ENCODE results near the gene PRSS50.
A peak's percentile ranks its signal among the peaks of the same experiment; 100 is the strongest.
"Not testable (repeated sequence)": the region's sequence is repeated elsewhere in the genome, so short reads cannot be mapped to it uniquely, and the experiment has no call there.

Gene PRSS50

GRCh38 chr3:46706771-46707582 lies 10.7 kb downstream of the PRSS50 start:
- DNase-seq, result no peak

GRCh38 chr3:46705751-46706552 lies 11.7 kb downstream of the PRSS50 start:
- DNase-seq, result no peak

GRCh38 chr3:46705022-46705530 lies 12.6 kb downstream of the PRSS50 start:
- DNase-seq, result peak; percentile 3 to 21

GRCh38 chr3:46704346-46704745 lies 13.3 kb downstream of the PRSS50 start:
- DNase-seq, result not testable (repeated sequence)

- DNase-seq, result no peak
Measured at GRCh38 chr3:46703013-46703520, 14.6 kb downstream of the PRSS50 start.

GRCh38 chr3:46702246-46703012 lies 15.2 kb downstream of the PRSS50 start:
- DNase-seq, result no peak

GRCh38 chr3:46701181-46701939 lies 16.3 kb downstream of the PRSS50 start, which contains the start of gene TMIE:
Gene TMIE, plus strand, starts transcription at chr3:46701392. Its CDS starts 96 bp downstream, at chr3:46701488.
- DNase-seq, result no peak

GRCh38 chr3:46700772-46701171 lies 16.9 kb downstream of the PRSS50 start:
- no peak for DNase-seq

GRCh38 chr3:46699676-46700523 lies 17.8 kb downstream of the PRSS50 start:
- DNase-seq, result no peak

GRCh38 chr3:46695962-46696894 lies 21.4 kb downstream of the PRSS50 start:
- DNase-seq, result no peak

- DNase-seq, result no peak
Measured at GRCh38 chr3:46695177-46695961, 22.3 kb downstream of the PRSS50 start.

- DNase-seq, result no peak
Measured at GRCh38 chr3:46694520-46694919, 23.1 kb downstream of the PRSS50 start.

GRCh38 chr3:46693892-46694226 lies 23.8 kb downstream of the PRSS50 start:
- no peak for DNase-seq

- DNase-seq, result peak; percentile 16 to 33
Measured at GRCh38 chr3:46693038-46693891, 24.4 kb downstream of the PRSS50 start, which contains the start of gene ALS2CL. Gene ALS2CL, minus strand, starts transcription at chr3:46693679. Its CDS starts 4,239 bp downstream, at chr3:46689440.

GRCh38 chr3:46692566-46692990 lies 25.1 kb downstream of the PRSS50 start:
- no peak for DNase-seq

- DNase-seq, result no peak
Measured at GRCh38 chr3:46690798-46691197, 26.9 kb downstream of the PRSS50 start.

- DNase-seq, result no peak
Measured at GRCh38 chr3:46685446-46685845, 32.2 kb downstream of the PRSS50 start.

- no peak for DNase-seq
Measured at GRCh38 chr3:46684891-46685290, 32.8 kb downstream of the PRSS50 start.

All from NCI-H1930 (cell line).